ES-I3 (cell line): ENCODE results near the gene QKI.
"Not testable (repeated sequence)": the region's sequence is repeated elsewhere in the genome, so short reads cannot be mapped to it uniquely, and the experiment has no call there.

Source experiments
- H3K36me3 ChIP-seq: 2 replicates; pipeline ENCODE4 v1.6.1; 2013; ENCODE audit warnings: mild to moderate bottlenecking, low read length, control low read depth, moderate library complexity; ENCODE audit not compliant: insufficient read depth
- H3K4me1 ChIP-seq: 2 replicates; pipeline ENCODE4 v1.6.1; 2013; ENCODE audit warnings: mild to moderate bottlenecking, control low read depth, low read length; ENCODE audit not compliant: insufficient read depth
- H3K9ac ChIP-seq: 2 replicates; pipeline ENCODE4 v1.6.1; 2013; ENCODE audit warnings: low read depth, mild to moderate bottlenecking, low read length, moderate library complexity
- H3K9me3 ChIP-seq: 2 replicates; pipeline ENCODE4 v1.6.1; 2013; ENCODE audit warnings: mild to moderate bottlenecking, low read length, moderate library complexity; ENCODE audit not compliant: control insufficient read depth, insufficient read depth

Gene QKI

GRCh38 chr6:163455552-163455951 is 41.0 kb downstream of the QKI start:
- Histone ChIP-seq H3K9me3 (no peaks in the 10 kb centered on the region), H3K36me3 (no peaks in the 10 kb centered on the region), H3K9ac (no peak overlapping the region), H3K4me1 (0 out of 2 replicates have a peak, but pooled peaks cover 3% of the 10 kb centered on the region)

- Histone ChIP-seq H3K9ac (no peak overlapping the region), H3K4me1 (0 out of 2 replicates have a peak, but pooled peaks cover 3% of the 10 kb centered on the region), H3K9me3 (no peaks in the 10 kb centered on the region), H3K36me3 (no peaks in the 10 kb centered on the region)
Observed at GRCh38 chr6:163457637-163458561, 43.4 kb downstream of the QKI start.

DNA sequence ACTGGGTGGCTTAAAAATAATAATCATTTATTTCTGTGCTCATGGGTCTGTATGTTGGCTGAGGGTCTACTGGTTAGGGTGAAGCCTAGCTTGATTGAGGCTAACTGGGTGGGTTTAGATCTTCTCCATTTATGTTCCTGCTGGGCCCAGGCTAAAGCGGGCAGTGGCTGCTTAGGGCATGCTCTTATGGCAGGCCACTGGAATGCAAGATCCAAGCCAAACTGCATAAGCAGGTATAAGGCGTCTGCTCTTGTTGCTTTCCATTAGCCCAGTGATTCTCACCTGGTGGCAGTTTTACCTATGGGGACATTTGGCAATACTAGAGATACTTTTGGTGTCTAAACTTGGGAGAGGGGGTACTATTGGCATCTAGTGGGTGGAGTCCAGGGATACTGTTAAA is 44.5 kb downstream of the QKI start:
- Histone ChIP-seq H3K4me1 (0 out of 2 replicates have a peak, but pooled peaks cover 3% of the 10 kb centered on the region), H3K9ac (no peak overlapping the region), H3K9me3 (no peaks in the 10 kb centered on the region), H3K36me3 (no peaks in the 10 kb centered on the region)

DNA sequence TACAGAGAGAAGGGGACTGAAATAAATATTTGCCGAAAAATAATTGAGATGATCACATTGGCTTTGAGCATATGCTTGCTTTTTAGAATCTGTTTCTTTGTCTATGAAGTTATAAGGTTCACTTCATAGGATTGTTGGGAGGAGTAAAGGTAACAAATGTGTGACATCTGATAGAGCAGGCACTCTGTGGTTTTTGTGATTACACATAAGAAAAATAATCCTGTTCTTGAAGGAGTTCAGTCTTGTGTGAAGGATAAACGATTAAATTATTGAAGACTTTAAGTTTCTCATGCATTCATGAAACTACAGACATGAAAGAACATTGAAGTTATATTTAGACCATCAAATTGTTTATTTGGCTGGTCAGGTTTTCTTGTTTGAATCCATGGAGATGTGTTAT is 45.0 kb downstream of the QKI start:
- Histone ChIP-seq H3K36me3 (no peaks in the 10 kb centered on the region), H3K4me1 (0 out of 2 replicates have a peak, but pooled peaks cover 3% of the 10 kb centered on the region), H3K9ac (no peak overlapping the region), H3K9me3 (no peaks in the 10 kb centered on the region)

DNA sequence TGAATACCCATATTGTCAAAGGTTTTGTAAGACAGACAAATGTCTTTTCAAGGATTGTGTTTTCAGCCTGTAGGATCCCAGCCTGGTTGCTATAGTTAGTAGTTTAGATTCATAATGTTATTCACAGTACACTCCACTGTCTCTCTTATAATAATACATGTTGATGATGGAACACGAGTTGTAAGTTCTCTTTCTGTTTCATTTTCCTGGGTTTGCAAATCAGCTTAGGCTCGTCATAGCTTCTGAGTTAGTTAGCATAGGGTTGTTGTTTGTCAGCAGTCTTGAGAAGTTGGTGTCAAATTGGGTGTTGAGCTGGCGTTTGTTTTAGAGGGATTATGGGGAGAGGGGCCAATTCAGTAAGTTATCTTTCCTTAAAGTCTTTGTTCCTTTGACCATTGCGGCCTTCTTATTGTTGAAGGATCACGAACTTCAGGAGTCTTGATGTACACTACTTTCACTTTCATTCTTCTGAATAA is 45.8 kb downstream of the QKI start:
- Histone ChIP-seq H3K36me3 (no peaks in the 10 kb centered on the region), H3K9me3 (no peaks in the 10 kb centered on the region), H3K9ac (no peak overlapping the region), H3K4me1 (0 out of 2 replicates have a peak, but pooled peaks cover 3% of the 10 kb centered on the region)

DNA sequence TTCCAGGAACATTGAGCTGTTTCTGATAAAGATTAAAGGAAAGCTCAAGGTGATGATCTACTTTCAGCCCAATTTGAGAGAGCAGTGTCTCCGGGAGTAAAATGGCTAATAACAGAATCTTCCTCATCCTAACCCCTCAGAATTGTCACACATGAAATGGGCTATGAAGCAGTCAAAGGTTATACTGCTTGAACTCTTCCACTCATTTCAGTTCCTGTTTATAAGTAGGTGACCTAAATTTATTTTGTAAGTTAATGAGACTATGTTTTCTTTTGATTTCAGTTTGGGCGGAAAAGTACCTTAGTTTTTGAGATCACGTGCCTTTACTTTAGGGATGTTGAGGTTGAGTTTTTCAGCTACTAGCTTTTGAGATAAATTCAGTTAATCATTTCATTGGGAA is 47.2 kb downstream of the QKI start:
- no peaks in the 10 kb centered on the region for H3K9me3 ChIP-seq
- 0 out of 2 replicates have a peak, but pooled peaks cover 3% of the 10 kb centered on the region for H3K4me1 ChIP-seq
- H3K9ac ChIP-seq, result no peak overlapping the region
- H3K36me3 ChIP-seq, result no peaks in the 10 kb centered on the region

GRCh38 chr6:163463180-163463579 is 48.7 kb downstream of the QKI start:
- Histone ChIP-seq H3K9me3 (no peaks in the 10 kb centered on the region), H3K4me1 (0 out of 2 replicates have a peak, but pooled peaks cover 3% of the 10 kb centered on the region), H3K36me3 (no peaks in the 10 kb centered on the region), H3K9ac (no peak overlapping the region)

DNA sequence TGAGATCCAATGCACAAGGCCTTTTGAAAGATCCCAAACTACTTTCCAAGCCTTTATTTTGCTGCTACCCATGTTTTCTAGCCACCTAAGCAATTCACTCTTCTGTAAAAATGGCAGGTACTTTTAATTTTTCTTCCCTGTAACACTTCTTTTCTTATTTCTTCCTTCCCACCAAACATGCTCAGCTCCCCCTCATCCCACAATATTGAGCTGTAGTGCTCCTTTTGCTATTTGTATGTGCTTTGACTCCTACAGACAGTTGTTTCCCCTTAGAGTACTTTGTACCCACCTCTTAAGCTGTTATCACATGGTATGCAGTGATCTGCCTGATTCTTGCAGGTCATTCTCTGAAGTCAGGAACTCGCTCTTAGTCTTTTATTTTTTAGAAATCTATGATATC is 49.3 kb downstream of the QKI start:
- no peak overlapping the region for H3K9ac ChIP-seq
- no peaks in the 10 kb centered on the region for H3K9me3 ChIP-seq
- H3K36me3 ChIP-seq, result no peaks in the 10 kb centered on the region
- H3K4me1 ChIP-seq, result 0 out of 2 replicates have a peak, but pooled peaks cover 3% of the 10 kb centered on the region

DNA sequence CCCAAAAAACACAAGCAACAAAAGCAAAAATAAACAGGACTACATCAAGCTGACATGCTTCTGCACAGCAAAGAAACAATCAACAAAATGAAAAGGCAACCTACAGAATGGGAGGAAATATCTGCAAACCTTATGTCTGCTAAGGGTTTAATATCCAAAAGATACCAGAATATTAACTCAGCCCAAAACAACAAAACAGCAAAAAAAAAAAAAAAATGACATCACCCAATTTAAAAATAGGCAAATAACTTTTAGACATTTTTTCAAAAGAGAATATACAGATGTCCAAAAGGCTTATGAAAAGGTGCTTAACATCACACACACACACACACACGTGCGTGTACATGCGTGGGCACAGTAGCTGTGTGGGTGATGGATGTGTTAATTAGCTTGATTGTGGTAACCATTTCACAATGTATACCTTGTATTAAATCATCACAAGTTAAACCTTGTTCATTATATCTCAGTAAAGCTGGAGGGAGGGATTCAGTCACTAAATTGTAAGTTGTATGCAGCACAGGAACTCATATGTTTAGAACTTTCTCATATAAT is 52.4 kb downstream of the QKI start:
- no peak overlapping the region for H3K9ac ChIP-seq
- no peaks in the 10 kb centered on the region for H3K36me3 ChIP-seq
- H3K9me3 ChIP-seq, result peaks cover 8% of the 10 kb centered on the region
- no peaks in the 10 kb centered on the region for H3K4me1 ChIP-seq

DNA sequence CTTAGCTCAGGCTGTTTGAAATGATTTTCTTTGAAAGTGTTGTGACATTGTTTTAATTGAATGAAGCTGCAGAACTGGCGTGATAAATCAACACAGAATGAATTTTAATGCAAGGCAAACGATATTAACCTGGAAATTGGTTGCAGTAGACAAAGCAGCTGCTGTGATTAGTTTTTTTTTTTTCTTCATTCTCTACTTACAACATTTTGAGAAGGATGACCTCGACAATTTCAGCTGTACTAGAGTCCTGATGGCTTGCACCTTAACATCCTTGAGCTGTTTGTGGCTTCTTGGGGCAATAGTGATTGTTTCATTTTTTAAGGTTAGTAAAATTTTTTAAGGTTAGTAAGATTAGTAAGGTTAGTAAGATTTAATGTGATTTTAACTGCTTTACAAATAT is 54.2 kb downstream of the QKI start:
- Histone ChIP-seq H3K36me3 (no peaks in the 10 kb centered on the region), H3K4me1 (no peaks in the 10 kb centered on the region), H3K9ac (no peak overlapping the region), H3K9me3 (peaks cover 8% of the 10 kb centered on the region)

- H3K9ac ChIP-seq, result no peak overlapping the region
- no peaks in the 10 kb centered on the region for H3K36me3 ChIP-seq
- no peaks in the 10 kb centered on the region for H3K4me1 ChIP-seq
- H3K9me3 ChIP-seq, result peaks cover 8% of the 10 kb centered on the region
Observed at GRCh38 chr6:163469459-163469985, 55.0 kb downstream of the QKI start.

DNA sequence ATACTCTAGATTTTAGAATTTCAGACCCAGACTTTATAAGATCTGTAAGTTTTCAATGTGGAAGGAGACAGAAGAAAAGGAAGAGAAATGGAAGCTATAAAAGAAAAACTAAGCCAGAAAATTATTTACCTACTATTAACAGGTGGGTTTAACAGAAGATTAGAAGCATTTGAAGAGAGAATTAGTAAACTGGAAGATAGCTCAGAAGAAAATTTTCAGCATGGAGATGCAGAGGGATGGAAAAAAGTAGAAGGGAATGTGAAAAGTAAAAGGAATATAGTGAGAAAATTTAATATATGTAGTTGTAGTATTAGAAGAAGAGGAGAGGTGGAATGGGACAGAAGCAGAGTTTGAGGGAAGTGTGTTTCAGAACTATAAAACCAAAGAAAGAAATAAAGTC is 56.1 kb downstream of the QKI start:
- no peak overlapping the region for H3K9ac ChIP-seq
- peaks cover 8% of the 10 kb centered on the region for H3K9me3 ChIP-seq

DNA sequence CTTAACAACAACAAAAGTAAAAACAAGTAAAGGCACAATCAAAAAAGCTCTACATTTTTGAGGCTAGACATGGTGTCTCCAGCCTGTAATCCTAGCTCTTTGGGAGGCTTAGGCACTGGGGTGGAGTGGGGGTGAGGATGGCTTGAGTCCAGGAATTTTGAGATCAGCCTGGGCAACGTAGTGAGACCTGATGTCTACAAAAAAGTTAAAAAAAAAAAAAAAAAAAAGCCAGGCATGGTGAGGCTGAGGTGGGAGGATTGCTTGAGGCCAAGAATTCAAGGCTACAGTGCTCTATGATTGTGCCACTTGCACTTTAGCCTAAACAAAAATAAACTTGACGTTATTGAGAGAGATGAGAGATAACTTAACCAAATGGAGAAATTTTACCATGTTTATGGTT is 60.1 kb downstream of the QKI start:
- no peaks in the 10 kb centered on the region for H3K36me3 ChIP-seq
- no peak overlapping the region for H3K9ac ChIP-seq
- H3K4me1 ChIP-seq, result peaks cover 7% of the 10 kb centered on the region; the same call in 1 of the 2 replicates

More for the DNA sequence above, 56.1 kb downstream of the QKI start:
- no peaks in the 10 kb centered on the region for H3K36me3 ChIP-seq
- H3K4me1 ChIP-seq, result no peaks in the 10 kb centered on the region

GRCh38 chr6:163476946-163477345 is 62.4 kb downstream of the QKI start:
- not testable (repeated sequence) for H3K4me1 ChIP-seq, H3K9me3 ChIP-seq, H3K36me3 ChIP-seq, H3K9ac ChIP-seq

More for the DNA sequence above, 60.1 kb downstream of the QKI start:
- peaks cover 8% of the 10 kb centered on the region for H3K9me3 ChIP-seq
